BE2C (cell line): ENCODE measurements around the gene SLC16A14.

Source experiments
- DNase-seq: peaks from one replicate; pipeline ENCODE4 v3.0.0-alpha.2; 2020
- H3K27me3 ChIP-seq: fragments of 250-450 bp; sonication (Bioruptor Pico); 2 replicates; pipeline ENCODE4 v1.5.1; 2020; ENCODE audit warnings: mild to moderate bottlenecking
- H3K36me3 ChIP-seq: fragments of 250-450 bp; sonication (Bioruptor Pico); 2 replicates; pipeline ENCODE4 v1.5.1; 2020; ENCODE audit warnings: mild to moderate bottlenecking
- H3K4me1 ChIP-seq: fragments of 250-450 bp; sonication (Bioruptor Pico); 2 replicates; pipeline ENCODE4 v1.5.1; 2020
- H3K4me3 ChIP-seq: 2 replicates; pipeline ENCODE4 v1.5.1; 2011; ENCODE audit warnings: low read depth, low read length
- H3K9me3 ChIP-seq: fragments of 250-450 bp; sonication (Bioruptor Pico); 2 replicates; pipeline ENCODE4 v1.5.1; 2020
- TF ChIP-seq, protein P1 (sequence below): IDR thresholded peaks from 2 replicates; pipeline ENCODE4 v1.5.1; 2012; ENCODE audit warnings: mild to moderate bottlenecking, low read depth, low read length

SLC16A14 gene

DNA sequence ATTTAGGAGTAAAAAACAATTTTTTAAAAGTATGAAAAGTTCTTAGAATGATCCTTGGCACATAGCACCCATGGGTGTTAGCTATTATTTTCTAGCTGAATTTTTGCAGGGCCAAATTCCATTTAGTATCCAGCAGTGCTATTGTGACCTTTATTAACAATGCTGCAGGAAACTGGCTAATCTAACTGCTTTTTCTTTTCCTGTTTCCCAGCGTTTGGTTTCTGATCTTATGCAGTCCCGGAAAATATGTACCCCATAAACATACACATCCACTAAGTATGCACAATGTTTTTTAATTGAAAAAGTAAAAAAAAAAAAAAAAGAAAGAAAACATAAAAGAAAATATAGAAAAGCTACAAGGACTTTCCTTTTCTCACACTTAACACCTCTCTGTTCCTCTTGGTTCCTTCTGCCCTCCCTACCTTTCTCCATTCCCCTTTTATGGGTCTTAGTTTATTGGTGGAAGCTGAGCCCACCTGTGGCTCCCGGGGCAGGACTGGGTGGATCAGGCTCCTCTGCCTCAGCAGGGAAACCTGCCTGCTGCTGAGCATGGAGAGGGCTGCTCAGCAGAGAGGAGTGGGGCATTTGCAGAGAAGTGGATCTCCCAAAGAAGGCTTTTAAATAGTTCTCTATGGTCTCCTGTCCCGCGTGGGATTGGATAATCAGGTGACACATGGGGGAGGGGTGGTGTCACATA, 9.3 kb upstream of the SLC16A14 start:
- Histone ChIP-seq H3K4me3 (no peak overlapping the region), H3K4me1 (no peaks in the 10 kb centered on the region), H3K36me3 (no peaks in the 10 kb centered on the region), H3K27me3 (no peaks in the 10 kb centered on the region), H3K9me3 (no peaks in the 10 kb centered on the region)
- no peak for DNase-seq
- TF ChIP-seq, protein P1, sequence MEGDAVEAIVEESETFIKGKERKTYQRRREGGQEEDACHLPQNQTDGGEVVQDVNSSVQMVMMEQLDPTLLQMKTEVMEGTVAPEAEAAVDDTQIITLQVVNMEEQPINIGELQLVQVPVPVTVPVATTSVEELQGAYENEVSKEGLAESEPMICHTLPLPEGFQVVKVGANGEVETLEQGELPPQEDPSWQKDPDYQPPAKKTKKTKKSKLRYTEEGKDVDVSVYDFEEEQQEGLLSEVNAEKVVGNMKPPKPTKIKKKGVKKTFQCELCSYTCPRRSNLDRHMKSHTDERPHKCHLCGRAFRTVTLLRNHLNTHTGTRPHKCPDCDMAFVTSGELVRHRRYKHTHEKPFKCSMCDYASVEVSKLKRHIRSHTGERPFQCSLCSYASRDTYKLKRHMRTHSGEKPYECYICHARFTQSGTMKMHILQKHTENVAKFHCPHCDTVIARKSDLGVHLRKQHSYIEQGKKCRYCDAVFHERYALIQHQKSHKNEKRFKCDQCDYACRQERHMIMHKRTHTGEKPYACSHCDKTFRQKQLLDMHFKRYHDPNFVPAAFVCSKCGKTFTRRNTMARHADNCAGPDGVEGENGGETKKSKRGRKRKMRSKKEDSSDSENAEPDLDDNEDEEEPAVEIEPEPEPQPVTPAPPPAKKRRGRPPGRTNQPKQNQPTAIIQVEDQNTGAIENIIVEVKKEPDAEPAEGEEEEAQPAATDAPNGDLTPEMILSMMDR = no peak

- no peaks in the 10 kb centered on the region for H3K36me3 ChIP-seq
- no peaks in the 10 kb centered on the region for H3K27me3 ChIP-seq
- no peaks in the 10 kb centered on the region for H3K4me1 ChIP-seq
- H3K4me3 ChIP-seq = no peak overlapping the region
- TF ChIP-seq, protein P1 = no peak
- H3K9me3 ChIP-seq = no peaks in the 10 kb centered on the region
- DNase-seq = no peak
Observed at GRCh38 chr2:230076819-230077218, 8.1 kb upstream of the SLC16A14 start.

- TF ChIP-seq, protein P1 = no peak
- DNase-seq = no peak
- H3K27me3 ChIP-seq = no peaks in the 10 kb centered on the region
- no peaks in the 10 kb centered on the region for H3K9me3 ChIP-seq
- no peak overlapping the region for H3K4me3 ChIP-seq
- H3K4me1 ChIP-seq = no peaks in the 10 kb centered on the region
- H3K36me3 ChIP-seq = no peaks in the 10 kb centered on the region
Observed at GRCh38 chr2:230075988-230076631, 7.4 kb upstream of the SLC16A14 start.

DNA sequence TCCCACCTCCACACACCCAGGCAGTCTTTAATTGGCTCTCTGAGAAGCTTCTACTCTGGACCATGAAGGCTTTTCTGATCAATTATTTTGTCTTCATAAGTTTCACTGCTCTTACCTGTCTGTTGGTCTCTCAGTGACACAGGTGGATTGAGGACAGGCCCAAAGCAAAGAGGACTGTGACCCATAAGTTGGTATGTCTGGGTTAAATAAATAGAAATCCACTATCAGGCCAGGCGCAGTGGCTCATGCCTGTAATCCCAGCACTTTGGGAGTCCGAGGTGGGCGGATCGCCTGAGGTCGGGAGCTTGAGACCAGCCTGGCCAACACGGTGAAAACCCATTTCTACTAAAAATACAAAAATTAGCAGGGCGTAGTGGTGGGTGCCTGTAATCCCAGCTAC, 2.7 kb upstream of the SLC16A14 start:
- H3K36me3 ChIP-seq = no peaks in the 10 kb centered on the region
- no peak overlapping the region for H3K4me3 ChIP-seq
- 0 out of 2 replicates have a peak, but pooled peaks cover 2% of the 10 kb centered on the region for H3K9me3 ChIP-seq
- H3K4me1 ChIP-seq = no peaks in the 10 kb centered on the region; the same call in 1 of the 2 replicates
- H3K27me3 ChIP-seq = peaks cover 33% of the 10 kb centered on the region
- no peak for DNase-seq
- TF ChIP-seq, protein P1 = no peak

DNA sequence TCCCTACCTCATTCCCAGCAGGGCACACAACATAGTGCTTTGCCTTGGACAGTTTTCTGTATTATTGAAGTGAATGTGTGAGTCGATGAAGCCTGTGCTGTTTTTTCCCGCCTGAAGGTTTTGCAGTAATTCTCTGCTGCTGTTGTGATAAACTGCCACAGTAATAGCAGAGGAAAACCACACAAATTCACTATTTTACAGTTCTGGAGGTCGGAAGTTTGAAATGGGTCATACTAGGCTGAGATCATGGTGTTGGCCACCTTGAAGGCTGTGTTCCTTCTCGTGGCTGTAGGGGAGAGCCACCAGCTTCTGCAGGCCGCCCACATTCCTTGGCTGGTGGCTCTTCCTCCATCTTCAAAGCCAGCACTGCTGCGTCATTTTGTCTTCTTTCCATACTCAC, 678 bp upstream of the SLC16A14 start:
- Histone ChIP-seq H3K36me3 (no peaks in the 10 kb centered on the region), H3K27me3 (peaks cover 33% of the 10 kb centered on the region), H3K4me1 (no peaks in the 10 kb centered on the region; the same call in 1 of the 2 replicates), H3K9me3 (0 out of 2 replicates have a peak, but pooled peaks cover 2% of the 10 kb centered on the region), H3K4me3 (no peak overlapping the region)
- TF ChIP-seq, protein P1 = no peak
- no peak for DNase-seq

DNA sequence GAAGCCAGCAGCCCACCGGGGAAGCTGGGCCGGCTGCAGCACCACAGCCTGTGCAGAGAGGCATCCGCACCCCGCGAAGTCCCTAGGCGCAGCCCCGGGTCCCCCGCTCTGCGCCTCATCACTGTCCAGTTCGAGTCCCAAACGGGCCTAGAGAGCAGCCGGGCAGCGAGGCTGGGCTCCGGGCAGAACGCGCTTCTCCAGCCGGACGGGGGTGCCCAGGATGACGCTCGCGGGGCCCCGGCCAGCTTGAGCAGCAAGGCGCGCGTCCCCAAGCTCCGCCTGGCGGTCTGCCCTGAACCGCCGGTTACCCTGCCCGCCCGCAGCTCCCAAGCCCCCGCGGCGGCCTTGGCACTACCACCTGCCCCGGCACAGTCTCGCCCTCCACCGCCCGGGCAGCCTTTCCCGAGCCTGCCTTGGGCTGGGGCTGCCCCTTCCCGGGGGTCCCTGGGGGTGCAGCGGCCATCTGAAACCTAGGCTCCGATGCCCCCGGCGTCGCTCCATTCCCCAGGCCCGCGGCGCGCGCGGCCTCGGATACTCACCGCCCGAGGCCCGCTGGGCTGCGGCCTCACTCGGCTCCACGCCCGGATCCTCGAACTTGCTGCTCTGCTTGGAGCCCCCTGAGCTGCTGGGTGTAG, 591 bp downstream of the SLC16A14 start:
- DNase-seq = peak; percentile 57
- TF ChIP-seq, protein P1 = no peak; the same call in none of the 2 replicates
- peaks cover 33% of the 10 kb centered on the region for H3K27me3 ChIP-seq
- peak overlapping the region; percentile 61 for H3K4me3 ChIP-seq
- no peaks in the 10 kb centered on the region for H3K36me3 ChIP-seq
- 0 out of 2 replicates have a peak, but pooled peaks cover 2% of the 10 kb centered on the region for H3K9me3 ChIP-seq
- no peaks in the 10 kb centered on the region; the same call in 1 of the 2 replicates for H3K4me1 ChIP-seq
